Occipital lobe (tissue), 2 donors: ENCODE data around the gene RHBDL1. TPM values are rescaled to one million over a fixed set of nuclear protein-coding genes. Genes with fewer than 3 reads are reported as not detected.

Experiments
- DNase-seq: peaks from one replicate; lab custom pipeline; 2025; lab: John Stamatoyannopoulos, UW
- total RNA-seq: library from RNA; depleted of rRNA; stranded (reverse); fragments of >200 nt; gene quantifications from one replicate; pipeline ENCODE4 v1.2.3, GENCODE V29; 2014

The RHBDL1 gene
- total RNA-seq, 1 donor from 2014 or later, result 1.4 TPM

DNA sequence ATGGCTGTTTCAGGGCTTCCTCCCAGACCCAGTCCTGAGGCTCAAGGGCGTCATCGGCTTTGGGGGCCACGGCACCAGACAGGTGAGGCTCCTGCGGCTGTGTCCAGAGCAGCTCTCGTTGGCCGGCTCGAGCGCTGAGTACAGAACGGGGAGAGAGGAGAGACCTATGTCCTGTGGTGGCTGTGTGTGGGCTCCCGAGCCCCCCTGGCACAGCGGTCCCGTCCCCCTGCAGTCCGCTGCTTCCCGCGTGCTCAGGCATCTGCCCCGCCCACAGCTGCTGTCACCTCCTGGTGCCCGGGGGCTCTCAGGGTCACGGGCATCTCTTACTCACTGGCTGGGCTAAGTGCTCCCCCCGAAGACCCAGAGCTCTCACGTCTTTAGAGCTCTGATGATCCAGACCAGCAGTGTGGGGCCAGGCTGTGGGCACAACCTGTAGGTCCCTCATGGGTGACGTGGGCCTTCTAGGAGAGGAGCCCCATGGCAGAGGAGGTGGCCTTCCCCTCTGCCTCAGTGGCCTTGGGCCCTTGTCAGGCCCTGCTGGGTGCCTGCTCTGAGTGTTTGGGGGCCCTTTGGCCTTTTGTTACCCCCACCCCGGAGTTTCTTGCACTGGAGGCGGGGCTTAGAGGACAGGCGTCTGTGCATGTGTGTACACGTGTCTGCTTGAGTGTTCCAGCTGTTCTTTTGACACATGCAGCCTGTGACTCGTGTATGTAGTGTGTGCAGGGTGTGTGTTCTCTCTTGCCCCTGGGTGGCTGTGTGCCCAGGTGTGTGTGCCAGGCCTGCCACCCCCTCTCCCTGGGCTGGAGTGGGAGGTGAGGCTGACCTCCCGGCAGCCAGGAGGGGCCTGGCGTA, 22.8 kb upstream of the RHBDL1 start:
- no peak for DNase-seq

DNA sequence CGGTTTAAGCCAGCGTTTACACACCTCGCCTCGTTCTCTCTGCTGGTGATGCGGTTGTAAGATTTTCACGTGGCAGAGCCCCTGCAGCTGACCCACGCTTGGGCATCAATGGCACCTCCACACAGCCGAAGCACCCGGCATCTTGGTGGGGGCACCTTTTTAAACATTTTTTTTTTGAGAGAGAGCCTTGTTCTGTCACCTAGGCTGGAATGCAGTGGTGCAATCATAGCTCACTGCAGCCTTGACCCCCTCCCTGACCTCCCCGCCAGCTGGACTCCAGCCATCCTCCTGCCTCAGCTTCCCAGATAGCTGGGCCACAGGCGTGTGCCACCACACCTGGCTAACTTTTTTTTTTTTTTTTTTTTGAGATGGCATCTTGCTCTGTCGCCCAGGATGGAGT, 21.4 kb upstream of the RHBDL1 start:
- no peak for DNase-seq

DNA sequence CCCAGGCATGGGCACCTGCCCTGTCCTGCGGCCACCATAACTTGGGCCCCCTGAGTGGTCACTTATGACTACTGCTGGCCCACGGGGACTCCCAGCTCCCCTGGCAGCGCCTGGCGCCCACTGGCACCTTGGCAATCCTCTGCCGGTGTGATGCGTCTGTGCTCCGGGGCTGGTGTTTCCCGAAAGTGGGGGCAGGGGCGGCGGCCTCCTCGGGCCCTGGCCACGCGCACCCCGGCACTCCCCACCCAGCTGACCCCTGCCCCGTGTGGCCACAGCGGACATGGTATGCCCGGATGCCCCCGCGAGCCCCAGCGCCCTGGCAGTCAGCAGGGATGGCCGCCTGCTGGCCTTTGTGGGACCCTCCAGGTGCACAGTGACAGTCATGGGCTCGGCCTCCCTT, 18.0 kb upstream of the RHBDL1 start:
- DNase-seq, result no peak

DNA sequence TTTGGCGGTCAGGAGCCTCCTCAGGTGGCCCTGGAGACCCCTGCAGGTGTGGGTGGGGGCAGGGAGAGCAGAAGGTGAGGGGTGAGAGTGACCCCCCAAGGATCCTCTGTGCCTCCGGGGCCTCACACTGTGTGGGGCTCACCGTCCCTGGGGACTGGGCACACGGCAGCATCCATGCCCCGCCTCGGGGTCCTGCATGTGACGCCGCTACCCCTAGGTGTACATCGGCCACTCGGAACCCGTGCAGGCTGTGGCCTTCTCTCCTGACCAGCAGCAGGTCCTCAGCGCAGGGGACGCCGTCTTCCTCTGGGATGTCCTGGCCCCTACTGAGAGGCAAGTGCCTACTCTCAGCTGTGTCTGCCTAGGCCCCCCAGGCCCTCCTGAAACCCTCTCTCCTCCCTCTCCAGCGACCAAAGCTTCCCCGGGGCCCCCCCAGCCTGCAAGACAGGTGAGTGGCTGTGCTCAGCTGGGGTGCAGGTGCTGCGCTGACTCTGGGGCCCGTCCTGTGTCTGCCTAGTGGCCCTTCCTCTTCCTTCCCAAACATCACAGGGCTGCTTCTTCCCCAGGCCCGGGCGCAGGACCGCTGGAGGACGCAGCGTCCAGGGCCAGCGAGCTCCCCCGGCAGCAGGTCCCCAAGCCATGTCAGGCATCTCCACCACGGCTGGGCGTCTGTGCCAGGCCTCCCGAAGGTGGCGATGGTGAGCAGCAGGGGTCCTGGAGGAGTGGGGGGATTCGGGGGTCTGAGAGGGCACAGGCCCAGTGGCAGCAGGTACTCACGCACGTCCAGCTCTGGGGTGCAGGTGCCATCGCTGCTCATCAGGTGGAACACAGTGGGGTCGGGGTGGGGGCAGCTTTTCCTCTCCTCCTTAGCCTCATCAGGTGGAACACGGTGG, 16.5 kb upstream of the RHBDL1 start:
- DNase-seq, result no peak

DNA sequence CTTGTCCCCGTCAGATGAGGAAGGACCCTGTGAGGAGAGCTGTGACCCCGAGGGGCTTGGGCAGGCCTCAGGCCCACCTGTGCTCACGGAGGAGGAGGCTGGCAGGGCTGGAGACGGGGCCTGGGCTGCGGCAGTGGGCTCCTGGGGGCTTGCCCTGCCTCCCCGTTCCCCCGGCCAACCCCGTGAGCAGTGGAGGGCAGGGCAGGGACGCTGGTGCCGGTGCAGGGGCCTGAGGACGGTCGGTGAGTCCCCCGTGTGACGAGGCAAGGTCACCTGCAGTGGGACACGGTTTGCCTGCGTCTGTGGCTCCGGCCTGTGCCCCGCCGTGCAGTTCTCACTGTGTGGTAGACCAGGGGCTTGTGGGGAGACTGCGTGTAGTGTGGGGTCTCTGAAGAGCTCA, 15.9 kb upstream of the RHBDL1 start:
- no peak for DNase-seq

DNA sequence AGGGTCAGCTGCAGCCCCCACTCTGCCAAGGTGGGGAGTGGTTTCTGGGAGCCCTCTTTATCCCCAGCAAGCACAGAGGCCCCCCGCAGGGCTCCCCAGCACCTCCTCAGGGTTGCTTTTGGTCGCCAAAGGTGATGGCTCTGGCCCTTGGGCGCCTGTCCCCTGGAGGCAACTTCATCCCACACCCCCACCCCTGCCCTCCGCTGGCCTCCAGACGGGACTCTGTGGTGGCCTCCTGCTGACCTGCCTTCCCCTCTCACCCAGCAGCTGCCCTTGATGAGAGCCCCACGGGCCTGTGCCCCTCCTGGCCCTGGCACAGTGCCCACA, 15.4 kb upstream of the RHBDL1 start:
- no peak for DNase-seq

DNA sequence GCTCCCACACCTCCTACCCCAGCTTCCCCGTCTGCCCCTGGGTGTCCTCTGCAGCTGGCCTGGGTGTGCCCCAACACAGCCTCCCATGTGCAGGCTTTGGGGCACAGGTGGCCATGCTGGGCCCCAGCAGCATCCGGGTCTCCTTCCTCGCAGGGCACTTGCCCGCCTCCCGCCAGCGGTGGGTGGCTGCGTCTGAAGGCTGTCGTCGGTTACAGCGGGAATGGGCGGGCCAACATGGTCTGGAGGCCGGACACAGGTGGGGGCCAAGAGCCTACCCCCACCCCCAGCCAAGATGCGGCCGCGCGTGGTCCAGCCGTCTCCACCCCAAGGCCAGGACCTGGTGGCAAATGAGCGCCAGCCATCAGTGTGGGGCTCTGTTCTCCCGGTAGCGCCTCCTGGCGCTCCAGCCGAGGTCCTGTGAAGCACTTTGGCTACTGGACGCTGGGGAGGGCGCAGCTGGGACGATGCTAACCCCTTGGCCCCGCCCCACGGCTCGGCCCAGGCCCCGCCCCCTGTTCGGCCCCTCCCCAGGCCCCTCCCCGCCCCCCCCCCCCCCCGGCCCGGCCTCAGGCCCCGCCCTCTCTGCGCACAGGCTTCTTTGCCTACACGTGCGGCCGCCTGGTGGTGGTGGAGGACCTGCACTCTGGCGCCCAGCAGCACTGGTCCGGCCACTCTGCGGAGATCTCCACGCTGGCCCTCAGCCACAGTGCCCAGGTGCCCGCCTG, 14.8 kb upstream of the RHBDL1 start:
- DNase-seq, result peak; percentile 75

DNA sequence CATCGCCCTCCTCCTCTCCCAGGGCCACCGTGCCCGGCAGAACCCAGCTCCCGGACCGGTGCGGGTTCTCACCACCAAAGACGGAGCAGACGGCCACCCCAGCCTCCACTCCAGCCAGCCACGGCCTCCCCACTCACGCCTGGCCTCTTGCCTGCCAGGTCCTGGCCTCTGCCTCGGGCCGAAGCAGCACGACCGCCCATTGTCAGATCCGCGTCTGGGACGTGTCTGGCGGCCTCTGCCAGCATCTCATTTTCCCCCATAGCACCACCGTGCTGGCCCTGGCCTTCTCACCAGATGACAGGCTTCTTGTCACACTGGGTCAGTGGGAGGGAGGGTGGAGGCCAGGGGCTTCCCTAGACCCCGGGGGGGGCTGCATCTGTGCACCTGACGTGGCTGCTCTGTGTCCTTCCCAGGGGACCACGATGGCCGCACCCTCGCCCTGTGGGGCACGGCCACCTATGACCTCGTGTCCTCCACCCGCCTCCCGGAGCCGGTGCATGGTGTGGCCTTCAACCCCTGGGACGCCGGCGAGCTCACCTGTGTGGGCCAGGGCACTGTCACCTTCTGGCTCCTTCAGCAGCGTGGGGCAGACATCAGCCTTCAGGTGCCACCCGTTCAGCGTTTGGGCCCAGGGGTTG, 14.2 kb upstream of the RHBDL1 start:
- no peak for DNase-seq

DNA sequence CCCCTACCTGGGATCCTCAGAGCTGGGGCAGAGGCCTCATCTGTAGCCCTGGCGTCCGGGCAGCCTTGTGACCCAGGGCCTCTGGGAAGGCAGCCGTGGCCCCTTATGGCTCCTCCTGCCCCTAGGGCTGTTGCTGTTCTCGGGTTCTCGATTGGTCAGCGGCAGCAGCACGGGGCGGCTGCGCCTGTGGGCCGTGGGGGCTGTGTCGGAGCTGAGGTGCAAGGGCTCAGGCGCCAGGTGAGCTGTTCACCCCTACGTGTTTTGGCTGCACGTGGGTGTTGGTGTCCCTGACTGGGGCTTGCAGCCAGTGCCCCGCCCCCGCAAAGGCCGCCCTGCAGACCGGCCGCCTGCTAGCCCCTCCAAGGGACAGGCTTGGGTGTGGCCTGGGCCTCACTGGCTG, 13.4 kb upstream of the RHBDL1 start:
- no peak for DNase-seq

DNA sequence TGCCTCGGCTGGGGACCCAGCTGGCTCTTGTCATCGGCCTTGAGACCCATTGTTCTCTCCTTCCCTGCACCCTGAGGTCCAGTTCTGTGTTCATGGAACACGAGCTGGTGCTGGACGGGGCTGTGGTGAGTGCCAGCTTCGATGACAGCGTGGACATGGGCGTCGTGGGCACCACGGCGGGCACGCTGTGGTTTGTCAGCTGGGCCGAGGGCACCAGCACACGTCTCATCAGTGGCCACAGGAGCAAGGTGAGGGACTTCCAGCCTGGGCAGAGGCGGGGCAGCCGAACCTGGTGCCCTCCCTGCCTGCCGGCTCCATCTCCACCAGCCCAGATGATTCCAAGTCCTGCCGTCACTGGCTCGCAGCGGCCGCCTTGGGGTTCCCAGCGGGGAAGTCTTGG, 12.9 kb upstream of the RHBDL1 start:
- no peak for DNase-seq

DNA sequence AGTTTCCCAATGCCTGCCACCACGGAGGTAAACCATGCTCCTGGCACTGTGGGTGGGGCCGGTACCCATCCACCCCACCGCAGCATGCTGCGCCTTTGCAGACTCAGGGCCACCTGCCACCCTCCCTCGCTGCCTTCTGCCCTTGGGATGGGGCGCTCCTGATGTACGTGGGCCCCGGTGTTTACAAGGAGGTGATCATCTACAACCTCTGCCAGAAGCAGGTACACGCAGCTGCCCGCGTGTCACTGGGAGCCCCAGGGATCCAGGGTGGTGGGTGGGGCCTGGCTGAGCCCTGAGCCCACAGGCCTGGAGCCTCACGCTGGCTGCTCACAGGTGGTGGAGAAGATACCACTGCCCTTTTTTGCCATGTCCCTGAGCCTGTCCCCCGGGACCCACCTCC, 8.9 kb upstream of the RHBDL1 start:
- no peak for DNase-seq

DNA sequence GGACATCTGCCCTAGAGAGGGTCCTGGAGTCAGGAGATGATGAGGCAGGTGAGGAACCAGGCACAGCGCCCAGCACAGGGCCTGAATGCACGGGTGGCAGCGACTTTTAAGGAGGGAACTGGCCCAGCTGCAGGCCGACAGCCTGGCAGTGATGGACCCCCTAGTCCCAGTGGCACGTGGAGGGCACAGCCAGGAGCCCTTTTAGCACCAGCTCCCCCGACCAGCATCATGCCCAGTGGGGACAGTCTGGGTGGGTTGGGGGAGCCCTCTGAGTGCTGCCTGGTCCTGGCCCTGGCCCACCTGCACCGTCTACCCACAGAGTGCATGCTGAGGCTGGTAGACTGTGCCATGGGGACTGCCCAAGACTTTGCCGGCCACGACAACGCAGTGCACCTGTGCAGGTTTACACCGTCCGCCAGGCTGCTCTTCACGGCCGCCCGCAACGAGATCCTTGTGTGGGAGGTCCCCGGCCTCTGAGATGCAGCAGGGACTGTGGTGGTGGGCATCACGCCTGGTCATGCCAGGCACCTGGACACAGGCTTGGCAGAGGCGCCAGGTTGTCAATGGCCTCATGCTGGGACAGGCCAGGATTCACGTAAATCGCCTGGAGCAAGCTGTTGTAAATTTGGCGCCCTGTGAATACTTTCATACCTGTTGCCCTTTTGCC, 8.2 kb upstream of the RHBDL1 start:
- no peak for DNase-seq

DNA sequence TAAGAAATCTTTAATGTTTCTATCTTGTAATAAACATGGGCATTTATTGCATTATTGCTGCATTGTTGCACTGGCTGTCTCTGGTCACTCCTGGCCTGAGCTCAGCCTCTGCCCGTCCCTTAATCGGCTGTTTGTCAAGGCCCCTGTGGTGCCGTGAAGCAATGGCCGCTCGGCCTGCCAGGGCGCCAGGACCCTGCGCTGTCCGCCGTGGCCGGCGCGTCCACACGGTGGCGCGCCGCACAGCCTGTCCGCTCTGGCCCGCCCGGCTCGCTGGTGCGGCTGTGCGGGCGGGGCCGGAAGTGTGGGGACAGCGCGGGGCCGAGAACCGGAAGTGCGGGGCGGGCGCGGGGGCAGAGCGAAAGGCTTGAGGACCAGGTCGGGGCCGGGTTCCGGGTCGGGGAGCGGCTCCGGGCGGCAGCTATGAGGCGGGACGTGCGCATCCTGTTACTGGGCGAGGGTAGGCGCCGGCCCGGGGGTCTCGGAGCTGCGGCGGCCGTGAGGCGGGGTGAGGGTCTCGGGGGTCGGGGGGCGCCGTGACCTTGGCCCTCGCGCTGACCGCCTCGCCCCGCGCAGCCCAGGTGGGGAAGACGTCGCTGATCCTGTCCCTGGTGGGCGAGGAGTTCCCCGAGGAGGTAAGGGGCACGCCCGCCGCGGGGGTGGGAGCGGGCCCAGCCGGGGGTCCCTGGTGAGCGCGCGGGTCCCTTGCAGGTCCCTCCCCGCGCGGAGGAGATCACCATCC, 7.5 kb upstream of the RHBDL1 start, which contains the start of gene RHOT2:
Gene RHOT2 (plus strand): TSS at position 353 of the 739 bp plus-strand sequence. CDS start 68 bp downstream, at position 421.
- peak; percentile 82 for DNase-seq

DNA sequence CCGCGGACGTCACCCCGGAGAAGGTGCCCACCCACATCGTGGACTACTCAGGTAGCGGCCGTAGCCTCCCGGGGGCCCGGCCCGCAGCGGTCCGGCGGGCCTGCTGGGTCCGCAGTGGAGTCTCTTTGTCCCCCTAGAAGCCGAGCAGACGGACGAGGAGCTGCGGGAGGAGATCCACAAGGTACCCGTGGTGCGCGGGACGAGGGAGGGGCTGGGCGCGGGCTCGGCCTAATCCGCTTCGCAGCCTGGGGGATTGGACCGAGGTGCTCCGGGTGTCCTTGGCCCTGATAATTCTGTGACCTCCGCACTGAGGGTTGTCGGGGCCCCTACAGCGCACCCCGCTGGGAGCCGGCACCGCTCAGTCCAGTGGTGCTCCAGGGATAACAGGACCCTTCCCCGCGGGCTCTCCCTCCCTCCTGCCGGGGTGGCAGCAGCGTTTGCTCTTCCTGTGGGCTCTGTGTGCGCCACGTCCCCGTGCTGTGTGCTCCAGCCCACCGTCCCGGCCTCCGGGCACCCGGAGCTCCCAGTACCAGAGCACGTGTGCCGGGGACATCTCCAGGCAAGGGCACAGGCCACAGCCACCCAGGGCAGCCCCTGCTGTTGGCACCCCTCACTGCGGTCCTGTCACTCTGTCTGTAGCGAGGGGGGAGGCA, 6.8 kb upstream of the RHBDL1 start:
- DNase-seq, result no peak

DNA sequence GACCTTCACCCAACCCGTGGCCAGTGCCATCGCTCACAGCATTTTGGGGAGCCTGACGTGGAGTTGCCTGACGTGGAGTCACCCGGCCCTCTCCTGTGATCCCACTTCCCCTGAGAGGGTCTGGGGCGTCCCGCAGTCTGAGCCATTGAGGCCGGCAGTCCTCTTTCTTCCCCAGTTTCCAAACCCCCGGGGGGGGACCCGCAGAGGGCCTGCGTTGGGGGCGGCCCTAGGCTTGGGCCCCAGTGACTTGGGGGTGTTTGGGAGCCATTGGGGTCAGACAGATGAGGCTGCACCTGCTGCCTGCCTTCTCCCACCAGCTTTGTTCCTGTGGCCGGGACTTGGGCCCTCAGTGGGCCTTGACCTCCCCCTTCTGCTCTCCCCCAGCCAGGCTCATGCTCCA, 5.8 kb upstream of the RHBDL1 start:
- DNase-seq, result no peak

DNA sequence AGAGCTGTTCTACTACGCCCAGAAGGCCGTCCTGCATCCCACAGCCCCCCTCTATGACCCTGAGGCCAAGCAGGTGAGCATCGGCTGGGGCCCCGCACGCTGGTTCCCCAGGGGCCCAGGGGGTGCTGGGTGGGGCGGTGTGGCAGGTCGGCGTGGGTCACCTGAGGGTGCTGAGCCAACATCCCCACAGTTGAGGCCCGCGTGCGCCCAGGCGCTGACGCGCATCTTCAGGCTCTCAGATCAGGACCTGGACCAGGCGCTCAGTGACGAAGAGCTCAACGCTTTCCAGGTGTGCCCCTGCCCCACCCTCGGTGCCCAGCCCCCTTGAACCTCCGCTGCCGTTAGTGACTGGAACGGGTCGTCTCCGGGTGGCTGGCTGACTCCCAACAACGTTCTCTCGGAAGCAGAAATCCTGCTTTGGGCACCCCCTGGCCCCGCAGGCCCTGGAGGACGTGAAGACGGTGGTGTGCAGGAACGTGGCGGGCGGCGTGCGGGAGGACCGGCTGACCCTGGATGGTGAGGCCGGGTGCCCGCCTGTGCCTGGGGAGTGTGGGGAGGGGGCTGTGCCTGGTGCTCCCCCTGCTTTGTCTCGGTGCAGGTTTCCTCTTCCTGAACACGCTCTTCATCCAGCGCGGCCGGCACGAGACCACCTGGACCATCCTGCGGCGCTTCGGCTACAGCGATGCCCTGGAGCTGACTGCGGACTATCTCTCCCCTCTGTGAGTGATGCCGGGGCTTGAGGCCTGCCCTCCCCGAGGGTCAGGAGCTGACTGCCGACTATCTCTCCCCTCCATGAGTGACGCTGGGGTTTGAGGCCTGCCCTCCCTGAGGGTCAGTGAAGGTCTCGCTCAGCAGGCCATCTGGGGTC, 4.8 kb upstream of the RHBDL1 start:
- DNase-seq, result no peak

DNA sequence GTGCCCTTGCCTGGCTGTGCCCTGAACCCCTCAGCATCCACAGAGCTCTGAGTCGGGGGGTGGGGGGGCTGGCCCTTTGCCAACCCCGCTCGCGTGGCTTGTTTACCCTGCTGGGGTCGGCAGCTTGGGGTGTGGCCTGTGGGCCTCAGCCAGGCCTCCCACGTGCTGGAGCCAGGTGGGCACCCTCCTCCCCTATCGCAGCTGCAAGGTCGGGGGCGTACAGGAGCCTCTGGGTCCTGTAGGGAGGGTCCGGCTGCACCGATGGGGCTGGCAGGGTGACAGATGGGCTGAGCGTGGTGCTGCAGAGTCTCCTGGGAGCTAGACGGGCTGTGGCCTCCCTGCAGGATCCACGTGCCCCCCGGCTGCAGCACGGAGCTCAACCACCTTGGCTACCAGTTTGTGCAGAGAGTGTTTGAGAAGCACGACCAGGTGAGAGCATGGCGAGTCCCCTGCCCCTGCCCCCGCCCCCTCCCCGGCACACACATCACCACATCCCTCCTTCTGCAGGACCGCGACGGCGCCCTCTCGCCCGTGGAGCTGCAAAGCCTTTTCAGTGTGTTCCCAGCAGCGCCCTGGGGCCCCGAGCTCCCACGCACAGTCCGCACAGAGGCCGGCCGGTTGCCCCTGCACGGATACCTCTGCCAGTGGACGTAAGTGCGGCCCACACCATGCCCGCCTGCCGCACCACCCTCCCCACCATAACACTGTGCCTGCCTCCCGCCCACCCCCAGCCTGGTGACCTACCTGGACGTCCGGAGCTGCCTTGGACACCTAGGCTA, 3.9 kb upstream of the RHBDL1 start:
- no peak for DNase-seq

DNA sequence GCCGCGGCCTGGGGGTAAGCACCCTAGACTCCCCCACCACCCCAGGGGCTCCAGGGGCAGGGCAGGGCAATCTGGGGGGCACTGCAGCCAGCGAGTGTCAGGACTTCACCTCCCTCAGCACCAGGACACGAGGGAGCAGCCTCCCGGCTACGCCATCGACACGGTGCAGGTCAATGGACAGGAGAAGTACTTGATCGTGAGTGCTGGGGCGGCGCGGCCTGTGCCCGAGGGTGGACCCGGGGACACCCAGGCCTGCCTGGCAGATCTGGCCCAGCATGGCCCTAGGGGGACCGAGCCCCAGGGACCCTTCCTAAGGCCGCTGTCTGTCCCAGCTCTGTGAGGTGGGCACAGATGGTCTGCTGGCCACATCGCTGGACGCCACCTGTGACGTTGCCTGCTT, 3.1 kb upstream of the RHBDL1 start:
- DNase-seq, result no peak
